HG03139 (cell line): ENCODE data around the gene DCAKD.
"Not testable (repeated sequence)": the region's sequence is repeated elsewhere in the genome, so short reads cannot be mapped to it uniquely, and the experiment has no call there.

Source experiments
- ATAC-seq: cut with Tn5 transposase; IDR thresholded peaks from one replicate; pipeline ENCODE4 v1.9.1; 2021; ENCODE audit not compliant: unreplicated experiment

Gene DCAKD

DNA sequence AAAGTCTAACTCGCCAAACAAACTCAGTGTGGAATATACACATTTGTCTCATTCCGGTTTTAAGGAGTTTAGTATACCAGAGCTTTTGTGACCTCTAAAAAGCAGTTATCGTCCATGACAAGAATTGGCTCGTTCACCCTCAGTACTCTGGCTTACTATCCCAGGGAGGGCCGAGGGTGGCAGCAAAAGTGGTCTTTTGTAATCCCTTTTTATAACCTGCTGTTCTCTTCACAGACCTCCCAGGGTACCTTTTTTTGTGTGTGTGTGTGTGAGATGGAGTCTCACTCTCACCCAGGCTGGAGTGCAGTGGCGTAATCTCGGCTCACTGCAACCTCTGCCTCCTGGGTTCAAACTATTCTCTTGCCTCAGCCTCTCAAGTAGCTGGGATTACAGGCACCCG lies 18.6 kb upstream of the DCAKD start:
- no peak for ATAC-seq

DNA sequence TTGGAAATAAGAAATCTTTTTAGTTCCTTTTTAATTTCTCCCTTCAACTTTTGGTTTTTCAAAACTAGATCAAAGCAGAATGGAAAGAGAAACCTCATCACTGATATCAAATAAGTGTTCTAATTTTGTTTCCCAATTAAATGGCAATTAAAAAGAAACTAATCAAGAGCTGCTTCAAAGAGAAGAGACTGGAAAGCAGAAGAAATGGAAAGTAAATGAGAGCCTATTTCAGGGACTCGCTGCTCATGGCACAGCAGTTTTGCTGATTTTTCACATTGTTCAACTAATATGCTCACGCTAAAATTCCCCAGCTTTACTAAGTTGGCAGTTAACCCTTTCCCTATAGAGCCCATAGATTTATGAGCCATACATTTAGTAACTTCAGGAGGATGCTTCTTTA lies 16.2 kb upstream of the DCAKD start:
- ATAC-seq = no peak

DNA sequence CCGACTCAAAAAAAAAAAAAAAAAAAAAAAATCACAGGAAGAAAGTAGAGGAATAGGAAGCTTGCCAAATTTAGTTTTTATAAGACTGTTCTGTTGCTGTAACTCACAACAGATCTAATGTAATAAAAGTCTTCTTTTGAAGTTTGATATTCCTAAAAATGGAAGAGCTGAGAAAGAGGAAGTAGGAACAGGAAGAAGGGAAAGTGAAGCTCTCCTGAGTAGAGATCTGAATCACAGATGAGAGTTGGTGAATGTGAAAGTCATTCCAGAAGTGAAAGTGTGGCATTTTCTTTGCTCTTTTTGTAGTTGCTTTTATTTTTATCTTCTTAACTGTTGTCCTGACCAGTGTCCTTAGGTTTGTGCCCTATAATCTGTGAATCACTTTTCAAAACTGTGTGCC lies 11.8 kb upstream of the DCAKD start:
- no peak for ATAC-seq

DNA sequence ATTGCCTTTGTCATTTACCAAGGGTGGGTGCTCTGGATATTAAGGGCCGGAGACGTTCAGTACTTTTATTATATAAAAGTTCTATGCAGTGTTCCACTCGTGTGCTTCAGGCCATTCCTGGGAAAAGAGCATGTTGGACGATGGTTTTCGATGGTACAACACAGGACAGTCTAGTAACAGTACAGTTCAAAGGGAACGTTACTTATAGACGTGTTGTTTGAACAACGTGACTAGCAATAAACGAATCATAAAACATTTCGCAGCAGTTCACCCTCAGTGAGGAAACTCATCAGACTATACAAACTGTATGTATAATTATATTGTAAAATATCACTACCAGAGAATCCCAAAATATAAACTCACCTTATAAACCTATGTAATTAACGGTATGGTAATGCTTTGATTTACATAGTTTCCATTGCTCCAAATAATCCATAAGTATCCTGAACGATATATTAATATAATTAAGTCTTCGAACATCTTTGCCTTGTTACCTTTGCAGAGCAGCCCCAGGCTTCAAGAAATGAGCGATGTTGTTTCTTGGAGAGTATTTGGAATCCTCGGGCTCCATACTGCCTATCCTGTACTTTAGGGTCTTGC lies 10.3 kb upstream of the DCAKD start:
- ATAC-seq = no peak

DNA sequence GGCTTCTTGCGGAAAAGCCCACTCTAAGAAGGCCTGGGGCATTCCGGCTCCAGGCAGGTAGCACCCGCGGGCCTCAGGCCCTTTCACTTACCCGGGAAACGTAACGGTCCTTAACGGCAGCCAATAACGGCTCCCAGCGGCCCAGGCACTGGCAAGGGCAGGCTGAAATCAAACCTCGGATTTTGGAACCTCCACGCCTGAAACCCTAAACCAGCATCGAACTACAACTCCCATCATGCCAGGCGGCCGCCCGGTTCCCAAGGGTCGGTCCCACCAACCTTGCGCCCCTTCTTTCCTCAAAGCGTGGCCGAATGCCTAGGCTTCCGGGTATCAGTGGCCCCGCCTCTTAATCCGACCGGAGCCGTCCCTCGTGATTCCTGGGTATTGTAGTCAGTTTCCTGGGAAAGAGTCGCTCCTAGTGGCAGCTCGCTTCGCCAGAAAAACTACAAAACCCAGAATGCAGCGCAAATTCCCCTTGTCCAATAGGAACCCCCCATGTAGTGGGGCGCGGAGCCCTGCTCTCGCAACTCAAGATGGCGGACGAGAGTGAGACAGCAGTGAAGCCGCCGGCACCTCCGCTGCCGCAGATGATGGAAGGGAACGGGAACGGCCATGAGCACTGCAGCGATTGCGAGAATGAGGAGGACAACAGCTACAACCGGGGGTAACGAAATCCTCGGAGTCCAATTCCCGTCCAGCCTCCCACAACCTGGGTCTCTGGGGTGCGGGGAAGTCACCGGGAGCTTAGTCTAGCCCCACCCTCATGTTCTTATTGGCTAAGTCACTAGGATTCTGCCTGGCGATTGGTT lies 9.6 kb upstream of the DCAKD start, which contains the start of gene NMT1:
Gene NMT1, plus strand, starts transcription at position 521 of the 809 bp plus-strand sequence. Its CDS starts 13 bp downstream, at position 534.
- ATAC-seq = peak; percentile 82

DNA sequence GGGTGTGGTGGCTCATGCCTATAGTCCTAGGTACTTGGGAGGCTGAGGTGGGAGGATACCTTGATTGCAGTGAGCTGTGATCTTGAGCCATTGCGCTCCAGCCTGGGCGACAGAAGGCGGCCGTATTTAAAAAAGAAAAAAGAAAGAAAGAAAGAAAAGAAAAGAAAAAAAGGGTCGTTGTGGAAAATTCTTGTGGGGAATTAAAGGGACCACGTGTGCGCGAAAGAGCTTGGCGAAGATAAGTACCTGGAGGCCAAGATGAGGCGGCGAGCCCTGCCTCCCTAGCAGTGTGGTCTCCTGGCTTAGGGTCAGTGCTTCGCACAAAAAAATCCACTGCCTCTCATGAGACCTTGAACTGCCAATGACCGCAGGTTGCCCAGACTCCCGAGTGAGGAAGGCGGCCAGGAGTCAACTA lies 9.0 kb upstream of the DCAKD start:
- ATAC-seq = no peak

DNA sequence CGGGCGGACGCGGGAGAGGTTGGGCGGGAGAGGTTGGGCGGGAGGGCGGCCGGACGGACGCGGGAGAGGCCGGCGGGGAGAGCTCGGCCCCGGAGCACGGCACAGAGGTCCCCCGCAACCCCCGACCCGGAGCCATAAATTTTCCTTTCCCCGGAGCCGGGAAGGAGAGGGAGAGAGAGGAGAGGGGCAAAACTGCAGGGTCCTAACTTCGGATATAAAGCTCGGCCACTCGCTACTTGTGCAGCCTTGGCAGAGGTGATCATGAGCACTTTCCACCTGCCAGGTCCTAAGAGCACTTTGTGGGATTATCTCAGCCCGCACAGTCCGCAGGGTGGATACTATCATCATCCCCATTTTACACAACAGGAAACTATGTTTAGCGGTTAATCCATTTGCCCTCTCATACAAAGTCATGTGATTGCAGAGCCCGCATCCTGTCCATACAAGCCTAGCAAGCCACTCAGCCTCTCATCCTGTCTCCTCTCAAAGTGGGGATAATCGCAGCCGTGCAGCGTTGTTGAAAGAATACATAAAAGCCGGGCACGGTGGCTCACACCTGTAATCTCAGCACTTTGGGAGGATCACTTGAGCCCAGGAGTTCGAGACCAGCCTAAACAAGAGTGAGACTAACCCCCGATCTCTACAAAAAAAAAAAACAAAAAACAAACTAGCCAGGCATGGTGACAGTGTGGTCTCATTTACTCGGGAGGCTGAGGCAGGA lies 780 bp upstream of the DCAKD start:
- ATAC-seq = no peak

DNA sequence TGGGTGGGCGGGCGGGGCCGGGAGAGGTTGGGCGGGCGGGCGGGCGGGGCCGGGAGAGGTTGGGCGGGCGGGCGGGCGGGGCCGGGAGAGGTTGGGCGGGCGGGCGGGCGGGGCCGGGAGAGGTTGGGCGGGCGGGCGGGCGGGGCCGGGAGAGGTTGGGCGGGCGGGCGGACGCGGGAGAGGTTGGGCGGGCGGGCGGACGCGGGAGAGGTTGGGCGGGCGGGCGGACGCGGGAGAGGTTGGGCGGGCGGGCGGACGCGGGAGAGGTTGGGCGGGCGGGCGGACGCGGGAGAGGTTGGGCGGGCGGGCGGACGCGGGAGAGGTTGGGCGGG lies 254 bp upstream of the DCAKD start:
- not testable (repeated sequence) for ATAC-seq

DNA sequence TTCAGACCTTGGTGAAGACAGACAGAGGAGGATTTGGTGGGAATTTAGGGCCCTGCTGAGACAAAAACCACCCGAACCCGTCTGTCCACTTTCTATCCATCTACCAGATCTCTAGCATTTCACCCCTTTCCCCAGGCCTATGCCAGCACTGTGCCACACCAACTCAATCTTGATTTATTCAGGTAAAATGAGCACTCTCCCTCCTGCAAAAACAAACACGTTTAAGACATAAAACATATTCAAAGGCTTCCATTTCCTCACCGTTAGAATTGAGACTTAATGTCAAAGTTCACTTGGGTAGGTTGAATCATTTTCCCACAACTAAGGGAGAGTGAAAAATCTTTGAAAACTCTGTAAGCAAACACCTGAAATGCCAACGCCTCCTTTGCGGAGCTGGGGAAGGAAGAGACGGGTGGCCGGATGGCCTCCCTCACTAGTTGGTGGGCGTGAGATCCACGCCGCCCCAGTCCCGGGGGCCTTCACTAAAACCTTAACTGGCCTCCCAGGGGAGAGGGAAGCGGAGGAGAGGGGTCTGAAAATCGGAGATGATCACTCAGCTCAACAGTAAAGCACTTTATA lies 862 bp downstream of the DCAKD start:
- ATAC-seq = no peak

DNA sequence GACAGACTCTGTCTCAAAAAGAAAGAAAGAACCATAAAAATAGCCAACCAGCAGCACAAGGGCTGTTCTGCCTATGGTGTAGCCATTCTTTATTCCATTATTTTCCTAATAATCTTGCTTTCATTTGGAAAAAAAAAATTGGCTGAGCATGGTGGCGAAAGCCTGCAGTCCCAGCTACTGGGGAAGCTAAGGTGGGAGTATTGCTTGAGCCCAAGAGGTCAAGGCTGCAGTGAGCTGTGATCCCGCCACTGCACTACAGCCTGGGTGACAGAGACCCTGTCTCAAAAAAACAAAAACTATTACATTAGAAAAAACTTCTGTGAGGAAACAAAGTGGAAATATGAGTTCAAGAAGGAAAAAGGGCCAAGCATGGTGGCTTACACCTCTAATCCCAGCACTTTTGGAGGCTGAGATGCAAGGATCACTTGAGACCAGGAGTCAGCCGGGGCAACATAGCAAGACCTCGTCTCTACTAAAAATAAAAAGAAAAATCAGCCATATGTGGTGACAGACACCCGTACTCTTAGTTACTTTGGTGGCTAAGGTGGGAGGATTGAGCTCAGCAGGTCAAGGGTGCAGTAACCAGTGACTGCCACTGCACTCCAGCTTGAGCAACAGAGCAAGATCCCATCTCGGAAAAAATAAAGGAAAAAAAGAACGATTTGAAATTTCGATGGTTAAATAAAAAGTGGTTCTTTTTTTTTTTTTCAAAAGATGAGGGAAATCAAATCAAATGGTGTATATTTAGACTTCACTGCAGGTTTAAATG lies 2.5 kb downstream of the DCAKD start:
- ATAC-seq = no peak

DNA sequence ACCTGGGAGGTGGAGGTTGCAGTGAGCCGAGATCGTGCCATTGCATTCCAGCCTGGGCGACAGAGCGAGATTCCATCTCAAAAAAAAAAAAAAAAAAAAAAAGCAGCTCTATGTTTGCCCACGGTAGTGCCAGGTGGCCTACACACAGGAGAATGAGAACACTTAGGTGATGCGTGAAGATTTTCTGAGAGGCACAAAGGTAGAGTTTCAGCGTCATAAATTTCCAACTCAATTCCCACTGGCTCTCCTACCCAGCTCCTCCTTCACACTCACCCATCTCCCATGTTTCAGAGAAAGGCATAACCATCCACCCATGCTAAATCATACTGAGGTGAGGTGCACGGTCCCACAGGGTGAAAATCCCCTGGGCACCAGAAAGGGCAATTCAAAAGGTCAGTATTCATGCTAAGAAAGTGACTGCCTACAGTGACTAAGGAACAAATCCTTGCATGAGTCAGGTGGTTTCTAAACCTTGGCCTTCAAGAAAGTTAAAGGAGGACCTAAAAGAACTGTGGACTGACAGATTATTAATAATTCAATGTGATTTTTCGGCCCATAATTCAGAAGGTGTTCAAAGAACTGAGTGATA lies 4.8 kb downstream of the DCAKD start:
- no peak for ATAC-seq

DNA sequence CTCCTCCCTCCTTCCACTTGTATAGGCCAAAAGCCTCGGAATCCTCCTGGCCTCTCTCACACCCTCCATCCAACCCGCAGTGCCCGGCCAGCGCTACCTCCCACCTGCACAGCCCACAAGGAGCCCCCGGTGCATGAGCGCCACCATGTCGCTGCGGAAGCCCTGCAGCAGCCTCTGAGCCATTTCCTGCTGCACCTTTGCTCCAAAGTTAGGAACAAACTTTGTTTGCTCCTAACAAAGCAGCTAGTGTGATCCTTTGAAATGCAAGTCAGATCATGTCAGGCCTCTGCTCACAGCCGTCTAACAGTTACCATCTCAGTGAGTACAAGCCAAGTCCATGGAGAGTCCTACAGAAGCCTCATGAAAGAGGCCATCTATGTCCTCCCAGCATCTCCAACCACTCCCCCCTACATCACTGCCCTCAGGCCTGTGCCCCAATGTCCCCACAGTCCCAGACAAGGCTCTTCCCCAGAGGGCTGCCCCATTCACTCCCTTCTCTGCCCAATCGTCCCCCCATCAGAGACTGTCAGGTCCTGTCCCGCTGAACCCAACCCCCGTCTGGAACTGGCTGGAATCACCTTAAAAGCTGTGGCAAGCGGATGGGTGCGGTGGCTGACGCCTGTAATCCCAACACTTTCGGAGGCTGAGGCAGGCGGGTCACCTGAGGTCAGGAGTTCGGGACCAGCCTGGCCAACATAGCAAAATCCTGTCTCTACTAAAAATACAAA lies 7.5 kb downstream of the DCAKD start:
- no peak for ATAC-seq

DNA sequence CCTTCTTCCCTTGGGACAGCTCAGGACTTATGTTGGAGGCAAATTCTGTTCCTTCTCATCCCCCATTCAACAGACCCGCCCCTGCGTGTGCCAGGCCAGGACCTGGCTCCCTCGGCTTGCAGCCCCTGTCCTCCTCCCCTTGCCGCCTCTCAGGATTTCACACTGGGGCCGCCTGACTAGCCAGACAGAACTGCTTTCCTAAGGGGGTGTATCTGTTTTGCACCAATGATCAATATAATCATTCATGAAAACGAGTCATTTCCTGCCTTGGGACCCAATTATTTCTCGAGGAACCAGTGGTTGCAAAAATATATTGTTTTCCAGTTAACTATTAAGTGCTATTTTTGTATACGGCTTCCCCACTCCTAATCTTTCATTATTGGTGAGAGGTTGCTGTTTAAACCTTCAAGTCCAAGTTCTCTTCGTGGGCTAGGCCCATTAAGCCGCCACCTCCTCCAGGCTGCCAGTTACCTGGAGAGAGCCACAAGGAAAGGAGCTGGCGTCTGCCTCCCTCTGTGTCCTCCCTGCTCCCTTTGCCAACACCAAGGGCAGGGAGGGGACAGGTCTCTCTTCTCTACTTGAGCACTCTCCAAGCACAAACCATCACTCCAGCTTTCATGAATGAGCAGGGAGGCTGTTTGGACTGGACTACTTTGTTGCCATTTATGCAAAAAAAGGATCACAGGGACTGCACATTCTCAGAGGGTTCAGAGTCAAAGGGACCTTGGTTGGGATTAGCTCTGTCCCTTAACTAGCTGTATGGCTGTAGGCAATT lies 8.9 kb downstream of the DCAKD start:
- ATAC-seq = no peak

DNA sequence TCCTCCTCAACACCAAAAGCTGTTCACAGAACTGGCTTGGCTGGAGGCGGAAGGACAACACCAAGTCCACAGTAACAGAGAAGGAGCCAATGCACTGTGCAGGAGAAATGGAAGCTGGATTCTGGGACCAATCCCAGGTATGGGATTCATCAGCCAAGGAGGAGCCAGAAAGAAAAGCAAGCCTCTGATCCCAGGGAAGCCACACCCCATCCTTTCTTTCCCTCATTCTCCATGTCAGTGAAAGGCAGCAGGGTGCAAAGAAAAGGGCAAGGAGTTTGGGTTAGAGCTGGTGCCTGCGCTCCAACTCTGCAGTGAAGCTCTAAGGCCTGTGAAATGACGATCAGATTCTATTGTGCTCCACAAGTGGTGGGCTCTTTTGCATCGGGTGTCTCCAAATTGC lies 11.0 kb downstream of the DCAKD start:
- no peak for ATAC-seq

DNA sequence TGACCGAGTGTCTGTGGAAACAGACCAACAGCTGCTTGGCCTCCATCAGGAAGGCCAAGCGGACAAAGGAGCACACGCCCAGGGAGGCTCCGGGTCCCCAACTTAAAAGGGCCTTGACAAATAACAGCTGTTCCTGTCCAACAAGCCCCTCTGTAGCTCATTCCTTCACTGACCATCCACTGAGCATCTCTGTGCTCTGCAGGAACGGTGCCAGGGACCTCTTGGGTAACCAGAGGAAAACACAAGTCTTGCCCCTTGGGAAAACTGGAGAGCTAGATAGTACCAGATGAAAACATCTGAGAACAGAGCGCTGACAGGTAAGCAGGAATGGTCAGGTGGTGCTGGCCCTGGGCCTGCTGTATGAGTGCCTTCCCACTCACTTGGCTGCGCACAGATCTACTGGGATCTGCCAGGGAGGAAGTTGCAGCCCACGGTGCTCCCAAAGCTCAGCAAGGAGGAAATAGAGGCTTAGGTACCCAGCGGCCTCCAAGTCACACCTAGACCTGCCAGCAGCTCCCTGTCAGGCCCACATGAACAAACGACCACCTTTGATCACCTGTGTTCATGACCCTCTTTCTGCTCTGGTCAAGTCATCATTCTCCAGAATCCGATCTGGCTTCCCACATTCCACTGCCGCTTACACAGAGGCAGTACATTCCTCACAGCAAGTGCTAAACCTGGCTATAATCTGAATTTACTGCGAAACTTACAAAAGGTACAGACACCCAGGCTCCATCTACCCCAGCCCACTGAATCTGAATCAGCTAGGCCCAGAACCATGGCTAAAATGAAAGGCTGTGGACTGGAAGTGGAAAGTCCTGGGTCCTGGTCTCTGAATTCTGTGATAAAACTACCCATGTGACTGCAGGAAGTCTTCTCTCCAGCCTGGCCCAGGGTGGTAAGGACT lies 12.5 kb downstream of the DCAKD start:
- ATAC-seq = no peak

DNA sequence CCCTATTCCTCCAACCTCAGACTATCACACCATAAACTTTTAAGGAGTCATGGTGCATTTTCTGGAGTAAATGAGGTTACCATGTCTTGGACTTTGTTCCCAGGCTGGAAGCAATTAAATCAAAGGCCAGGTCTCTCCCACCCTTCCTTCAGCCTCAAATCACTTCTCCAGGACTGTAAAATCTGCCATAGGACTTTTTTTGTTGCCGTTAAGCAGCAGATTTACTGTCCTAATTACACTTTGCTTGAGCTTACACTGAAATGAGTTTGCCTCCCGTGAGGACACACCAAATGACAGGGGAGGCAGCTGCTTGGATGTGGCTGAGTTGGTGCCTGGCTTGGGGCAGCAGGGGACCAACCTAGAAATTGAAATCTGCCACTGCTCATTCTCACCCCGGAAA lies 14.7 kb downstream of the DCAKD start:
- no peak for ATAC-seq

DNA sequence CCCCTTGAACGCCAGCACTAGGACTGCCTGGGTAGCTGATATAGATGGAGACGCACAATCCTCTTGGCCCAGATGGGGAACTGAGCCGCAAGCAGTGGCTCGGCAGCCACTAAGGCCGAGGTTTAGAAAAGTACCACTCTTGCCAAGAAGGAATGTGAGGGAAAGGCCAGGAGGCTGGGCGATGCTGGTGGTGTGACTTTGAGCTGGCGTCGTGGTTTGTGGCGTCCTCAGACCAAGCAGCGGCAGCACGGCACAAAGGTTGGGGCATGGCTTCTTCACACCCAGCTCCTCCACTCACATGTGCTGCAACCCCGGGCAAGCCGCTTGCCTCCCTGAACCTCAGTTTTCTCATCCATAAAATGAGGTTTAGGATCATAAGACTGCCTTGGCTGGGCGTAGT lies 15.6 kb downstream of the DCAKD start:
- no peak for ATAC-seq

DNA sequence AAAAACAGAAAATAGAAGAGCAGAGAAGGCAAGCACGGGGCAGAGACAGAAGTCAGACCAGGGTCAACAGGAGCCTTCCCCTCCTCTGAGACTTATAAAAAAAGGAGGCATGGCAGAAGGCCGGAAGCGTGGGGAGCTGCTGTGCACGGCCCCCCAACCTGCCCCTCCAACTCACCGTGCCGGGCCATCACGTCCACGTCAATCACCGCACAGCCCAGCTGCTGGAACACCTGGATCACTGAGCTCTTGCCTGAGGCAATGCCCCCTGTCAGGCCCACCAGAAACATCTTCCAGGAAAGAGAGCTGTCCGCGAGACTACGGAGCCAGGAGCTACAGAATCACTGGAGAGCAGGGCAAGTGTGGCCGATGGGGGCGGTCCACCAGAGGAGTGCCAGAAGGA lies 16.8 kb downstream of the DCAKD start:
- ATAC-seq = no peak
